RWPE1 (cell line): ENCODE measurements around the gene INKA1.
A peak's percentile ranks its signal among the peaks of the same experiment; 100 is the strongest.

Experiments
- CTCF ChIA-PET: fragments of 350-600 bp; sonication (Branson Sonifier 250); formaldehyde crosslinking; extraction: SDS; loops from one replicate; lab custom pipeline; 2021; lab: Yijun Ruan, JAX
- POLR2A ChIA-PET: fragments of 400-600 bp; formaldehyde crosslinking; extraction: SDS; loops from one replicate; lab custom pipeline; 2020; ENCODE audit warnings: antibody characterized with exemption; ENCODE audit not compliant: low non-redundant PET; lab: Yijun Ruan, JAX
- DNase-seq: peaks from one replicate; pipeline ENCODE4 v3.0.0; 2012; ENCODE audit warnings: low spot score
- H3K27ac ChIP-seq: fragments of 450-650 bp; 2 replicates; pipeline ENCODE4 v1.5.1; 2017
- CTCF ChIP-seq: fragments of 450-650 bp; conservative IDR thresholded peaks from 2 replicates; pipeline ENCODE4 v1.5.1; 2017; ENCODE audit warnings: low read depth, mild to moderate bottlenecking

INKA1 gene

GRCh38 chr3:49786357-49787181 lies 16.5 kb upstream of the INKA1 start, which contains the start of gene IP6K1:
IP6K1 (minus strand) TSS chr3:49786542; CDS start chr3:49748040, 38,502 bp downstream.
- POLR2A ChIA-PET, result no interaction called here
- peak within 1 kb of the TSS; percentile 83 for H3K27ac ChIP-seq
- CTCF ChIA-PET, result interaction anchor here (1.1 kb wide), 1 partner anchor 53 kb away, joined by 4 read pairs; no protein-coding TSS in a partner anchor
- TF ChIP-seq CTCF, result no peak
- DNase-seq, result peak; percentile 100

- ChIA-PET POLR2A (no interaction called here), CTCF (no interaction called here)
- no peak for TF ChIP-seq CTCF
- H3K27ac ChIP-seq, result peak overlapping the region; percentile 83
- DNase-seq, result no peak
Observed at GRCh38 chr3:49787182-49787464, 15.9 kb upstream of the INKA1 start.

- POLR2A ChIA-PET, result no interaction called here
- CTCF ChIA-PET, result no interaction called here
- DNase-seq, result no peak
- peak overlapping the region; percentile 83 for H3K27ac ChIP-seq
- no peak for TF ChIP-seq CTCF
Observed at GRCh38 chr3:49787536-49787935, 15.5 kb upstream of the INKA1 start.

GRCh38 chr3:49788056-49788455 lies 15.0 kb upstream of the INKA1 start:
- ChIA-PET CTCF (no interaction called here), POLR2A (no interaction called here)
- H3K27ac ChIP-seq, result no peak overlapping the region
- TF ChIP-seq CTCF, result no peak
- no peak for DNase-seq

GRCh38 chr3:49790626-49791411 lies 12.2 kb upstream of the INKA1 start:
- ChIA-PET CTCF (no interaction called here), POLR2A (interaction anchor here (0.7 kb wide), 1 partner anchor 20 kb away, joined by 3 read pairs; no protein-coding TSS in a partner anchor)
- DNase-seq, result no peak

More at GRCh38 chr3:49790626-49791411, 12.2 kb upstream of the INKA1 start:
- no peak for TF ChIP-seq CTCF
- no peak overlapping the region for H3K27ac ChIP-seq
